IPS DF 6.9 (cell line): Measurements from ENCODE around the gene MPND.

Experiments used
- DNase-seq: peaks from one replicate; pipeline ENCODE4 v3.0.0-alpha.2; 2013; ENCODE audit warnings: low read depth, low spot score
- H3K27ac ChIP-seq: one replicate; pipeline ENCODE4 v1.5.1; 2013; ENCODE audit warnings: low read length, control low read depth
- H3K27me3 ChIP-seq: 2 replicates; pipeline ENCODE4 v1.6.1; 2013; ENCODE audit warnings: mild to moderate bottlenecking, low read length; ENCODE audit not compliant: control insufficient read depth, insufficient read depth
- H3K36me3 ChIP-seq: 2 replicates; pipeline ENCODE4 v1.6.1; 2013; ENCODE audit warnings: low read length; ENCODE audit not compliant: control insufficient read depth, insufficient read depth
- H3K4me1 ChIP-seq: 2 replicates; pipeline ENCODE4 v1.6.1; 2013; ENCODE audit warnings: low read length; ENCODE audit not compliant: control insufficient read depth, insufficient read depth
- H3K4me3 ChIP-seq: 2 replicates; pipeline ENCODE4 v1.5.1; 2013; ENCODE audit warnings: mild to moderate bottlenecking, low read length
- H3K9me3 ChIP-seq: 2 replicates; pipeline ENCODE4 v1.6.1; 2013; ENCODE audit warnings: low read length, inconsistent platforms; ENCODE audit not compliant: control insufficient read depth, insufficient read depth
- WGBS: extraction: QIAGEN DNeasy Blood & Tissue Kit; methylation state at CpG from one replicate; pipeline ENCODE4 v1.1.7; 2013; ENCODE audit warnings: mixed read lengths, missing lambda C conversion rate; ENCODE audit not compliant: insufficient read length, insufficient coverage; 5-methylcytosine and 5-hydroxymethylcytosine counted together

The MPND gene

DNA sequence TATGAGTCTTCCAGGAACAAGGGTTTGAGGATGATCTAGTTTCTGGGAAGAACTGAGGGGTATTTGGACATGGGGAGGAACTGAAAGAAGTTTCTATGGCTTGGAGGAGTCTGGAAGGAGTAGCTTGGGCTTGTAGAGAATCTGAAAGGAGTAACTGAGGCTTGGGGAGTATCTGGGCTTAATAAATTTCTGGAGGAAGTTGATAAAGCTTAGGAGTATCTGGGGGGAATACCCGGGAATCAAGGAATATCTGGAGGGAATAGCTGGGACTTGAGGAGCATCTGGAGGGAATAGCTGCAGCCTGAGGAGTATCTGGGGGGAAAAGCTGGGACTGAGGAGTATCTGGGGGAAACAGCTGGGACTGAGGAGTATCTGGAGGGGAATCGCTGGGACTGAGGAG lies 22.9 kb upstream of the MPND start:
- no CpG with 5 or more reads among the region's 2 CpGs for WGBS
- Histone ChIP-seq H3K9me3 (peaks cover 3% of the 10 kb centered on the region; the same call in 1 of the 2 replicates), H3K27ac (no peak overlapping the region), H3K27me3 (no peaks in the 10 kb centered on the region), H3K4me1 (no peaks in the 10 kb centered on the region), H3K36me3 (peaks cover 16% of the 10 kb centered on the region), H3K4me3 (no peak overlapping the region)
- no peak for DNase-seq

DNA sequence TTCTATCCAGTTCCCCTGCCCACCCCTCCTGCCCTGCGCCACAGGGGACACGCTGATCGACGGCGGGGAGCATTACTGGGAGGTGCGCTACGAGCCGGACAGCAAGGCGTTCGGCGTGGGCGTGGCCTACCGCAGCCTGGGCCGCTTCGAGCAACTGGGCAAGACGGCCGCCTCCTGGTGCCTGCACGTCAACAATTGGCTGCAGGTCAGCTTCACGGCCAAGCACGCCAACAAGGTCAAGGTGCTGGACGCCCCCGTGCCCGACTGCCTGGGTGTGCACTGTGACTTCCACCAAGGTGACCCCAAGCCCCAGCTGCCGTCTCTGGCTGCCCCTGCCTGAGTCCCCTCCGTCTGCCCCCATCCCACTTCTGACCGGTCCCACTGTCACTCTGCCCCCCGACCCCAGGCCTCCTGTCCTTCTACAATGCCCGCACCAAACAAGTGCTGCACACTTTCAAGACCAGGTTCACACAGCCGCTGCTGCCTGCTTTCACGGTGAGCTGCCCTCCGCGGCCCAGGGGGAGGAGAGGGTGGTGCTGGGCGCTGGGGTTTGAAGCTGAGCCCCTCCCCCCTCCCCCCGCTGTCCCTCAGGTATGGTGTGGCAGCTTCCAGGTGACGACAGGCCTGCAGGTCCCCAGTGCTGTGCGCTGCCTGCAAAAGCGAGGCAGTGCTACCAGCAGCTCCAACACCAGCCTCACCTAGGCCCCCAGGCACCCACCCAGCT lies 20.3 kb upstream of the MPND start:
- Histone ChIP-seq H3K27ac (no peak overlapping the region), H3K4me1 (0 out of 2 replicates have a peak, but pooled peaks cover 2% of the 10 kb centered on the region), H3K4me3 (no peak overlapping the region), H3K27me3 (no peaks in the 10 kb centered on the region), H3K36me3 (peaks cover 10% of the 10 kb centered on the region), H3K9me3 (peaks cover 3% of the 10 kb centered on the region; the same call in 1 of the 2 replicates)
- WGBS = no CpG with 5 or more reads among the region's 37 CpGs
- no peak for DNase-seq

DNA sequence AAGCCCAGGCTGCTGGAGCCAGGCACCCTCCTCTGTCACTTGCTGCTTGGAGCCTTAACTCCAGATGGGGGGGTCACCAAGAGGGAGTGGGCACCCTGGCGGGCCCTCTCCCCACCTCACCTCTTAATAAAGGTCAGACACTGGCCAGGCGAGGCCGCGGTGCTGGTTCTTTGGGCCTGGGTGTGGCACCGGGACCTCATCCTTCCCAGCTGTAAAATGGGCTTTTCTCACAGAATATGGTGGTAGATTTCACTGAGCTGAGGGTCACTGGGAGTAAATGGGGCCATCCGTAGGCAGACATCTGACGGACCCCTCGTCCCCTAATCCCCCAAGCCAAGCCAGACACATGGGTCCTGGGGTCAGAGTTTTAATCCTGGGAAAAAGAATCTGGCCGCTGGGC lies 19.7 kb upstream of the MPND start:
- Histone ChIP-seq H3K4me3 (no peak overlapping the region), H3K9me3 (peaks cover 3% of the 10 kb centered on the region; the same call in 1 of the 2 replicates), H3K36me3 (peaks cover 6% of the 10 kb centered on the region), H3K27ac (no peak overlapping the region), H3K27me3 (no peaks in the 10 kb centered on the region), H3K4me1 (0 out of 2 replicates have a peak, but pooled peaks cover 2% of the 10 kb centered on the region)
- no CpG with 5 or more reads among the region's 9 CpGs for WGBS
- DNase-seq = no peak

DNA sequence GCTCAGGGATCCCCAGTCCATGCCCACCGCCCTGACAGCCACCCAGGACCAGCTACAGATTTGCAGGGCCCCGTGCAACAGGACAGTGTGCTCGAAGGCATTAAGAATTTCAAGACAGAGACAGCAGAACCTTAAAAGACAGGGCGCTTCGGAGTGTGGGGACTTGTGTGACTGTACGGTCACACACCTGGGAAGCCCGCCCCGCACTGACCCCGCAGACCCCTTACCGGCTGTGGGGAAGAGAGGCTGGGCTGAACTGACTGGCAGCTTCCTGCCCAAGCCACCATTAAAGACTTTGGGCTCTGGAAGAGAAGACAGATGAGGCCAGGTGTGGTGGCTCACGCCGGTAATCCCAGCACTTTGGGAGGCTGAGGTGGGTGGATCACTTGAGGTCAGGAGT lies 19.1 kb upstream of the MPND start:
- Histone ChIP-seq H3K4me3 (no peak overlapping the region), H3K27me3 (no peaks in the 10 kb centered on the region), H3K27ac (no peak overlapping the region), H3K36me3 (peaks cover 3% of the 10 kb centered on the region; the same call in 1 of the 2 replicates), H3K9me3 (peaks cover 3% of the 10 kb centered on the region; the same call in 1 of the 2 replicates), H3K4me1 (peaks cover 3% of the 10 kb centered on the region; the same call in 1 of the 2 replicates)
- DNase-seq = no peak
- WGBS = no CpG with 5 or more reads among the region's 12 CpGs

DNA sequence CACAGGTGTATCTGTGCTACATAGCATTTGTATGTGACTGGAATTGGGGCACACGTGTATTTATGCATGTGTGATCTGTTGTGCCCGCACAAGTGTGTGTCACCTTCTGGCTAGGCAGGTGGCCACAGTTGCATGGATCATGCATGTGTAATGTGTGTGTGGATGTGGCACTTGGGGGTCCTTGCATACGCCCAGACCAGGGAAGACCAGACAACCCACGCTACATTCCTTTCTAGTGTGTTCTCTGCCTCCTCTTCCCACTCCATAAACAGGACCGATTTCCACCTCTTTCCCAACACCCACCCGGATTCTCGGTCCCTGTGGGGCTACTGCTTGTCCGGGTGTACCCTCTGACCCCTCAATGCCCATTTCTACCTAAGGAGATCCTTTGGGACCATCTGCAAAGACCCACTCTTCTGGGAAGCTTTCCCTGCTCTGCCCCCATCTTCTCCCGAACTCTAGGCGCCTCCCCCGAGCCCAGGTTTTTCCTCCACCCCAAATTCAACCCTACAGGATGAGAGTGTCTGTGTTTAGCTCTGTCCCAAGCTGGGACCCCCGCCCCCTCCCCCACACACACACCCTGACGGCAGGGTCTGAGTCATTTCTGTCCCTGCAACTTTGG lies 17.0 kb upstream of the MPND start:
- Histone ChIP-seq H3K4me3 (peak overlapping the region; percentile 49; the same call in 1 of the 2 replicates), H3K4me1 (peaks cover 4% of the 10 kb centered on the region; the same call in 1 of the 2 replicates), H3K27ac (no peak overlapping the region)

DNA sequence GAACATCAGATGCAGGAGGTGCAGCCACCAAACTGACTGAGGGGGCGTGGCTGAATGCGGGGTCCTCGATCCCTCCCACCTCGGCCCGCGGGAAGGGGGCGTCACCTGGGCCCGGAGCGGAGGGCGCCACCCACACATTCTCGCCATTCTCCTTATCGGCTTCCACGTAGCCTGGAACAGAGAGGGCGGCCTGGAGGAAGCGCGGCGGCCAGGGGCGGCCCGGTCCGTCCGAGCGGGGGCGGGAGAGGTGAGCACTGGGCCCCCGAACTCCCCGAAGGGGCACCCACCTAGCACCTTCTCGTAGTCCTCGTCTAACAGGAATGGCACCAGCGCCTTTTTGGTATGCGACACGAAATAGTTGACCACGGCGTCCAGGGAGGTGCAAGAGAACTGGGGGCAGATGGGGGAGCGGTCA lies 16.5 kb upstream of the MPND start:
- DNase-seq = peak; percentile 41
- H3K4me3 ChIP-seq = peak overlapping the region; percentile 49; the same call in 1 of the 2 replicates
- H3K27ac ChIP-seq = no peak overlapping the region

More for the DNA sequence above, 17.0 kb upstream of the MPND start:
- no peak for DNase-seq
- WGBS = no CpG with 5 or more reads among the region's 13 CpGs
- H3K9me3 ChIP-seq = no peaks in the 10 kb centered on the region
- peaks cover 3% of the 10 kb centered on the region; the same call in 1 of the 2 replicates for H3K36me3 ChIP-seq
- no peaks in the 10 kb centered on the region for H3K27me3 ChIP-seq

DNA sequence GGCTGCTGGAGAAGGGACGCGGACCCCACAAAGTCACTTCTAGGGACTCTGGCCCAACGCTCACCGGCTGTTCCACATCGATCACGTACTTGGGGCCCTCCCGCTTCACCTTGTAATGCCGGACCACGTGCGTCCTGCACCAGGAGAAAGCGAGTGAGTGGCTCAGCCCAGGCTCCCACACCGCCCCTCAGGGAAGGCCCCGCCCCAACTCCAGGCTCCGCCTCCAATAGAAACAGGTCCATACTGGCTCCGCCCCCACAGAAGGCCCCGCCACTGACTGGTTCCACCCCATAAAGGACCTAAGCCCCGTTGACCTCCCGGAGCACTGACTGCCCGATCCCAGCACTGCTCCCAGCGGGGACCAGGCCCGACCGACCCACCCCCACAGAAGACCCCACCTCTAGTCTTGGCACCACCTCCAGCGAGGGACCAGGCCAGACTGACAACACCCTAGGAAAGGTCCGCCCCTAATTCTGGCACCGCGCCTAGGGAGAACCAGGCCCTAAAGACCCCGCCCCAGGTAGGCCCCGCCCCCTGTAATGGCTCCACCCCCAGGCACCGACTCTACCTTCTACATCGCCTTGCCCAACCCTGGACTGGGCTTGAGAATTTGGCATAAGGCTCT lies 16.0 kb upstream of the MPND start:
- Histone ChIP-seq H3K27me3 (no peaks in the 10 kb centered on the region), H3K9me3 (no peaks in the 10 kb centered on the region), H3K36me3 (peaks cover 3% of the 10 kb centered on the region; the same call in 1 of the 2 replicates), H3K4me3 (peak overlapping the region; percentile 49; the same call in 1 of the 2 replicates), H3K27ac (no peak overlapping the region), H3K4me1 (peaks cover 4% of the 10 kb centered on the region; the same call in 1 of the 2 replicates)
- no CpG with 5 or more reads among the region's 30 CpGs for WGBS
- peak; percentile 78 for DNase-seq

More for the DNA sequence above, 16.5 kb upstream of the MPND start:
- Histone ChIP-seq H3K27me3 (no peaks in the 10 kb centered on the region), H3K36me3 (peaks cover 3% of the 10 kb centered on the region; the same call in 1 of the 2 replicates), H3K9me3 (no peaks in the 10 kb centered on the region), H3K4me1 (peaks cover 4% of the 10 kb centered on the region; the same call in 1 of the 2 replicates)
- WGBS = no CpG with 5 or more reads among the region's 33 CpGs

DNA sequence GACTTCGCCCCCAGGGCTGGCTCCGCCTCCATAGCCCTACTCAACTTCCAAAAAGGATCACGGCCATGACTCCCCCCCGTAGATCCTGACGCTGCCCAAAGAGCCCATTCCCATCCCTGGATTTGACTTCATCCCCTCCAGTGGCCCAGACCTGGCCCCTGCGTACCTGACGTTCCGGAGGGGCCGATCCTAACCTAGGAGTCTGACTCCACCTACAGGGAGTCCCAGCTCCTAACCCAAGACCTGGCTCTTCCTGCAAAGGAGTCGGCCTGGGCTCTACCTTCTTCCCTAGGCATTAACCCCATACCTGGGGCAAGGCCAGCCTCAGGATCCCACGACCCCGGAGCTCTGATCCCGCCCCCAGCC lies 15.5 kb upstream of the MPND start:
- H3K4me3 ChIP-seq = peak overlapping the region; percentile 21; the same call in 1 of the 2 replicates
- H3K9me3 ChIP-seq = no peaks in the 10 kb centered on the region
- no peaks in the 10 kb centered on the region for H3K27me3 ChIP-seq
- H3K4me1 ChIP-seq = peaks cover 4% of the 10 kb centered on the region; the same call in 1 of the 2 replicates
- H3K36me3 ChIP-seq = peaks cover 2% of the 10 kb centered on the region; the same call in 1 of the 2 replicates
- no peak overlapping the region for H3K27ac ChIP-seq
- no peak for DNase-seq
- WGBS = no CpG with 5 or more reads among the region's 13 CpGs

DNA sequence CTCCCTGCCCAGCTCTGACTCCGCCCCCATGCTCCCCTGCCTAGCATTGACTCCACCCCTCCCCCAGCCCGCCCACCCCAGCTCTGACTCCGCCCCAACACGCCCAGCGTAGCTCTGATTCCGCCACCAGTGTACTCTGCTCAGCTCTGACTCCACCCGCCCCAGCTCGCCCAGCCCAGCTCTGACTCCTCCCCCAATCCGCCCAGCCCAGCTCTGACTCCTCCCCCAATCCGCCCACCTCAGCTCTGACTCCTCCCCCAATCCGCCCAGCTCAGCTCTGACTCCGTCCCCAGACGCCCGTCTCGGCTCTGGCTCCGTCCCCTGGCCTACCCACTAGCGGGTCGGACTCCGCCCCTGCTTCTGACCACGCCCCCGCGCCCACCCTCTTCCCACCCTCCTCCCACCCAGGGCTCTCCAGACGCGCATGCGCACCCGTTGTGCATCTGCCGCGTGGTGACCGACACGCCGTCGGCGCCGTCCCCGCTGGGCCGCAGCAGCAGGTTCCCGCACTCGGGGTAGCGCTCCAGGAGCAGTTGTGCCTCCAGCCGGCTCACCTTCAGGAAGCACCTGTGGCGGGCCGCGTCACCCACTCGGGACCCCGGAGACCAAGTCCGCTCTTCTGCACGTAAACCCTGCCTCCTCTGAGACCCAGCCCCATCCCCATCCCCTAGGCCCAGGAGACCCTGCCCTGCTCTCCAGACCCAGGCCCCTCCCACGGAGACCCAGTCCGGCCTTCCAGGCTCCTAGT lies 14.9 kb upstream of the MPND start:
- Histone ChIP-seq H3K36me3 (no peaks in the 10 kb centered on the region; the same call in 1 of the 2 replicates), H3K4me3 (peak overlapping the region; percentile 64; the same call in 1 of the 2 replicates), H3K27me3 (no peaks in the 10 kb centered on the region), H3K4me1 (peaks cover 4% of the 10 kb centered on the region; the same call in 1 of the 2 replicates), H3K27ac (no peak overlapping the region), H3K9me3 (no peaks in the 10 kb centered on the region)
- peak; percentile 81 for DNase-seq
- no CpG with 5 or more reads among the region's 49 CpGs for WGBS
